Measurements from ENCODE around the gene ROR2. TPM values are rescaled to one million over a fixed set of nuclear protein-coding genes. Genes with fewer than 3 reads are reported as not detected.

Gene ROR2
- polyA plus RNA-seq, 1 experiment, result 9.7 TPM

DNA sequence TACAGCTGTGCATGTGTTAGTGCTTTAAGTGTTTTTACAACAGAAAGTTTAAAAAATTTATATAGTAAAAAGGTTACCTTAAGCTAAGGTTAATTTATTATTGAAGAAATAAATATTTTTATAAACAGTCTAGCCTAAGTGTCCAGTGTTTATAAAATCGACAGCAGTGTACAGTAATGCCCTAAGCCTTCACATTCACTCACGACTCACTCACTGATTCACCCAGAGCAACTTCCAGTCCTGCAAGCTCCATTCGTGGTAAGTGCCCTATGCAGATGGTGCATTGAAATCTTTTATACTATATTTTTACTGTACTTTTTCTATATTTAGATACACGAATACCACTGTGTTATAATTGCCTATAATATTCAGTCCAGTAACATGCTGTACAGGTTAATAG is 159.1 kb downstream of the ROR2 start:
- TF ChIP-seq, protein P1, sequence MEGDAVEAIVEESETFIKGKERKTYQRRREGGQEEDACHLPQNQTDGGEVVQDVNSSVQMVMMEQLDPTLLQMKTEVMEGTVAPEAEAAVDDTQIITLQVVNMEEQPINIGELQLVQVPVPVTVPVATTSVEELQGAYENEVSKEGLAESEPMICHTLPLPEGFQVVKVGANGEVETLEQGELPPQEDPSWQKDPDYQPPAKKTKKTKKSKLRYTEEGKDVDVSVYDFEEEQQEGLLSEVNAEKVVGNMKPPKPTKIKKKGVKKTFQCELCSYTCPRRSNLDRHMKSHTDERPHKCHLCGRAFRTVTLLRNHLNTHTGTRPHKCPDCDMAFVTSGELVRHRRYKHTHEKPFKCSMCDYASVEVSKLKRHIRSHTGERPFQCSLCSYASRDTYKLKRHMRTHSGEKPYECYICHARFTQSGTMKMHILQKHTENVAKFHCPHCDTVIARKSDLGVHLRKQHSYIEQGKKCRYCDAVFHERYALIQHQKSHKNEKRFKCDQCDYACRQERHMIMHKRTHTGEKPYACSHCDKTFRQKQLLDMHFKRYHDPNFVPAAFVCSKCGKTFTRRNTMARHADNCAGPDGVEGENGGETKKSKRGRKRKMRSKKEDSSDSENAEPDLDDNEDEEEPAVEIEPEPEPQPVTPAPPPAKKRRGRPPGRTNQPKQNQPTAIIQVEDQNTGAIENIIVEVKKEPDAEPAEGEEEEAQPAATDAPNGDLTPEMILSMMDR (IDR thresholded peaks at IDR 0.05; ENCODE audit: low read depth, low read length), result no peak
- Histone ChIP-seq H3K9me3 (ENCODE audit: control insufficient read depth, insufficient read depth, low read length) (no peaks in the 10 kb centered on the region), H3K4me3 (ENCODE audit: low read depth, low read length) (no peak overlapping the region), H3K27ac (ENCODE audit: low read depth, low read length) (no peak overlapping the region), H3K27me3 (ENCODE audit: control insufficient read depth, insufficient read depth, low read length) (no peaks in the 10 kb centered on the region)
- no peak for DNase-seq (ENCODE audit: low read depth, low spot score)
- ChIA-PET POLR2A (interaction anchor here (0.8 to 1.8 kb wide), 5 partner anchors 12 to 22 kb away, joined by 3 to 10 read pairs (median 9); no protein-coding TSS in a partner anchor), CTCF (interaction anchor here (0.6 to 1.8 kb wide), 5 partner anchors 15 to 164 kb away, joined by 3 to 6 read pairs (median 3); no protein-coding TSS in a partner anchor)

DNA sequence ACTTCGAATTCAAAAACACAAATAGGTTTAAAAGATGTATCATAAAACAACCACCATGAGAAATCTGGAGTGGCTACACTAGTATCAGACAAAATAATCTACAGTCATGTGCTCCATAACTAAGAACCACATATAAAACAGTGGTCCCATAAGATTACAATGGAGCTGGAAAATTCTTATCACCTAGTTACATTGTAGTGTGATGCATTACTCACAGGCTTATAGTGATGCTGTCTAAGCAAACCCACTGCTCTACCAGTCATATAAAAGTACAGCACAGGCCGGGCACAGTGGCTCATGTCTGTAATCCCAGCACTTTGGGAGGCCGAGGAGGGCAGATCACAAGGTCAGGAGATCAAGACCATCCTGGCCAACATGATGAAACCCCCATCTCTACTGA is 160.1 kb downstream of the ROR2 start:
- H3K9me3 ChIP-seq (ENCODE audit: control insufficient read depth, insufficient read depth, low read length), result no peaks in the 10 kb centered on the region
- H3K27ac ChIP-seq (ENCODE audit: low read depth, low read length), result no peak overlapping the region
- no peaks in the 10 kb centered on the region for H3K27me3 ChIP-seq (ENCODE audit: control insufficient read depth, insufficient read depth, low read length)
- ChIA-PET POLR2A (interaction anchor here (1.5 kb wide), 1 partner anchor 13 kb away, joined by 9 read pairs; no protein-coding TSS in a partner anchor), CTCF (interaction anchor here (1.8 kb wide), 1 partner anchor 164 kb away, joined by 6 read pairs; no protein-coding TSS in a partner anchor)
- TF ChIP-seq, protein P1 (IDR thresholded peaks at IDR 0.05; ENCODE audit: low read depth, low read length), result no peak
- DNase-seq (ENCODE audit: low read depth, low spot score), result no peak
- no peak overlapping the region for H3K4me3 ChIP-seq (ENCODE audit: low read depth, low read length)

DNA sequence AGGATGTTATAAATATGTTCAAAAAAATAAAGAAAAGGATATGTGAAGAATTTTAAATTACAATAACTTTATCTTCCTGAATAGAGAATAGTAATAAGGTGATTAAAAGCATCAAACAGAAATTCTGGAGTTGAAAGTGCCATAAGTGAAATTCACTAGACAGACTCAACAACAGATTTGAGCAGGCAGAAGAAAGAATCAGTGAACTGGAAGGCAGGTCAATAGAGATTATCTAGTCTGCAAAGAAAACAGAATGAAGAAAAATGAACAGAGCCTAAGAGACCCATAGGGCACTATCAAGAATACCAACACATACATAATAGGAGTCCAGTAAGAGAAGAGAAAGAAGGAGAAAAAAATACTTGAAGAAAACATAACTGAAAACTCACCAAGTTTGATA is 162.1 kb downstream of the ROR2 start:
- peaks cover 4% of the 10 kb centered on the region for H3K9me3 ChIP-seq (ENCODE audit: control insufficient read depth, insufficient read depth, low read length)
- CTCF ChIA-PET, result interaction anchor here (0.7 to 1.2 kb wide), 2 partner anchors 167 to 1465 kb away, joined by 3 read pairs; no protein-coding TSS in a partner anchor
- POLR2A ChIA-PET, result no interaction called here

DNA sequence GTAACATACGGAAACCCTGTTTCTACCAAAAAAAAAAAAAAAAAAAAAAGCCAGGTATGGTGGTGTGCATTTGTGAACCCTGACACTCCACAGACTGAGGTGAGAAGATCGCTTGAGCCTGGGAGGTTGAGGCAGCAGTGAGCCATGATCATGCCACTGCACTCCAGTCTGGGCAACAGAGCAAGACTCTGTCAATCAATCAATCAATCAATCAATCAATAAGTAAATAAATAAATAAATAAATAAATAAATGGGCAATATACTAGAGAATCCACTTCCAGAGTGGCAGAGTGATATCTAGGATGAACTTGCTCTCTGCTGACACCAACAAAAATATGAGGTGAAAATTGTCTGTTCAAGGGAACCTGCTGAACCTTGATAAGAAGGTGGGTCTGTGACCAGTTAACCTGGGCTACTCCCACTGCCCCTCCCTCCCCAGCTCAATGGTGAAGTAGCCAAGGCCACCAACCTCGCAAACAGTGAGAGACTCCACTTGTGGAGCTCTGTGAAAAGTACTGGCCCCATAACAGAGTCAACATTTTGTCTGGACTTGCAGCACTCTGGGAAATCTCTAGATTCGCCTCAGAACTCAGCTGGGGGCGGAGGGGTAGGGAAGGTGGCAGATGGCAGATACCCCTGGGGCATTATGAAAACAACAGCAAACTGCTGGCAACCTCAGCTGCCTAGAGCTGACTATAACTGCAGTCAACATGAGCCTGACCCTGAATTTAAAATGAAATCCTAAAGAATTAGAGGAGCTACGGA is 163.7 kb downstream of the ROR2 start:
- CTCF ChIA-PET, result no interaction called here
- POLR2A ChIA-PET, result no interaction called here
- no peak for DNase-seq (ENCODE audit: low read depth, low spot score)

More for the DNA sequence above, 162.1 kb downstream of the ROR2 start:
- TF ChIP-seq, protein P1 (IDR thresholded peaks at IDR 0.05; ENCODE audit: low read depth, low read length), result no peak
- no peak for DNase-seq (ENCODE audit: low read depth, low spot score)
- Histone ChIP-seq H3K4me3 (ENCODE audit: low read depth, low read length) (no peak overlapping the region), H3K27ac (ENCODE audit: low read depth, low read length) (no peak overlapping the region), H3K27me3 (ENCODE audit: control insufficient read depth, insufficient read depth, low read length) (peaks cover under 1% of the 10 kb centered on the region)

DNA sequence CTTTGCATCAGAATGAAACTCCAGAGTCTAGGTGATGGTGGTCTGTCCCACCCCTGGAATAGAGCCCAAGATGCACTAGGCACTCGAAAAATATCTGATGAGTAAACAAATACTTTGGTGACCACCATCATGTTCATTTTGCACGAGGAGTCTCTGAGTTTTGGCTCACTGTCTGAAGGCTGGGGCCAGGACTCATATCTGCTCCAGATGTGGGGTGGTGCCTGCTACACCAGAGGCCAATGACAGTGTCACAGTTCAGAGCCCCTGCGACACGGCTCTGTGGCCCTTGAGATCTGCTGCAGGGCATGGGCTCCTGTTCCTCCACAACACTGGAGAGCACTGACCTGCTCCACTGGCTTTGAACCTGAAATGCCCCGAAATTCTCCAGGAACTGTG is 164.6 kb downstream of the ROR2 start:
- no peak overlapping the region for H3K27ac ChIP-seq (ENCODE audit: low read depth, low read length)
- ChIA-PET POLR2A (no interaction called here), CTCF (no interaction called here)
- DNase-seq (ENCODE audit: low read depth, low spot score), result no peak
- H3K4me3 ChIP-seq (ENCODE audit: low read depth, low read length), result no peak overlapping the region
- peaks cover 7% of the 10 kb centered on the region for H3K9me3 ChIP-seq (ENCODE audit: control insufficient read depth, insufficient read depth, low read length)
- H3K27me3 ChIP-seq (ENCODE audit: control insufficient read depth, insufficient read depth, low read length), result peaks cover 3% of the 10 kb centered on the region
- TF ChIP-seq, protein P1 (IDR thresholded peaks at IDR 0.05; ENCODE audit: low read depth, low read length), result no peak

More for the DNA sequence above, 163.7 kb downstream of the ROR2 start:
- TF ChIP-seq, protein P1 (IDR thresholded peaks at IDR 0.05; ENCODE audit: low read depth, low read length), result no peak
- H3K27ac ChIP-seq (ENCODE audit: low read depth, low read length), result no peak overlapping the region
- peaks cover 7% of the 10 kb centered on the region for H3K9me3 ChIP-seq (ENCODE audit: control insufficient read depth, insufficient read depth, low read length)
- H3K4me3 ChIP-seq (ENCODE audit: low read depth, low read length), result no peak overlapping the region
- peaks cover 3% of the 10 kb centered on the region for H3K27me3 ChIP-seq (ENCODE audit: control insufficient read depth, insufficient read depth, low read length)

All from AG04450 (cell line).